IMR-90 (cell line): ENCODE results near the gene BAIAP2. TPM values are rescaled to one million over a fixed set of nuclear protein-coding genes. Genes with fewer than 3 reads are reported as not detected.

Source experiments
- ATAC-seq: fragments of 200-7000 bp; cut with Tn5 transposase; 2 replicates; pipeline ENCODE4 v1.9.1; 2020; ENCODE audit warnings: low read depth, mild to moderate bottlenecking, moderate library complexity
- BruUV-seq: library from RNA; stranded (reverse); fragments of 400-500 nt; replicated peaks from 2 replicates; lab custom pipeline; 2021; lab: Mats Ljungman, UMichigan
- CTCF ChIA-PET: fragments of 300-600 bp; formaldehyde crosslinking; extraction: SDS; loops from one replicate; lab custom pipeline; 2021; ENCODE audit warnings: antibody characterized with exemption; lab: Yijun Ruan, JAX
- POLR2A ChIA-PET: fragments of 300-600 bp; sonication (Branson Sonifier 250); formaldehyde crosslinking; loops from one replicate; lab custom pipeline; 2022; ENCODE audit warnings: antibody characterized with exemption; ENCODE audit not compliant: unreplicated experiment; lab: Charles Lee
- DNase-seq: peaks from one replicate; pipeline ENCODE4 v3.0.0; 2013
- H2AFZ ChIP-seq: replicated peaks from 2 replicates; pipeline ENCODE3; 2013; ENCODE audit warnings: low read length, mild to moderate bottlenecking; ENCODE audit not compliant: poor library complexity
- H2AK5ac ChIP-seq: 2 replicates; pipeline ENCODE4 v1.6.1; 2013; ENCODE audit warnings: low read depth, low read length, inconsistent platforms
- H2AK9ac ChIP-seq: replicated peaks from 2 replicates; pipeline ENCODE3; 2013; ENCODE audit warnings: mild to moderate bottlenecking, low read depth, low read length, moderate library complexity; ENCODE audit not compliant: poor library complexity
- H2BK120ac ChIP-seq: 2 replicates; pipeline ENCODE4 v1.6.1; 2013; ENCODE audit warnings: low read depth, low read length, inconsistent platforms
- H2BK15ac ChIP-seq: 3 replicates; pipeline ENCODE4 v1.6.1; 2013; ENCODE audit warnings: low read depth, low read length, inconsistent platforms
- H2BK20ac ChIP-seq: 2 replicates; pipeline ENCODE4 v1.6.1; 2013; ENCODE audit warnings: low read depth, mild to moderate bottlenecking, inconsistent platforms, low read length, moderate library complexity
- H2BK5ac ChIP-seq: 2 replicates; pipeline ENCODE4 v1.6.1; 2013; ENCODE audit warnings: mild to moderate bottlenecking, low read depth, low read length, inconsistent platforms; ENCODE audit not compliant: poor library complexity, severe bottlenecking
- H3K14ac ChIP-seq: replicated peaks from 2 replicates; pipeline ENCODE4 v1.6.1; 2013; ENCODE audit warnings: low read depth, low read length, inconsistent platforms
- H3K18ac ChIP-seq: 2 replicates; pipeline ENCODE4 v1.6.1; 2013; ENCODE audit warnings: low read depth, low read length, control low read depth
- H3K23ac ChIP-seq: 2 replicates; pipeline ENCODE4 v1.6.1; 2013; ENCODE audit warnings: low read depth, low read length, inconsistent platforms
- H3K27ac ChIP-seq: 2 replicates; pipeline ENCODE4 v1.5.1; 2013; ENCODE audit warnings: mild to moderate bottlenecking, control low read depth, low read length; ENCODE audit not compliant: insufficient read depth
- H3K27me3 ChIP-seq: 2 replicates; pipeline ENCODE4 v1.6.1; 2013; ENCODE audit warnings: low read length; ENCODE audit not compliant: control insufficient read depth, insufficient read depth
- H3K36me3 ChIP-seq: 2 replicates; pipeline ENCODE4 v1.6.1; 2013; ENCODE audit warnings: low read length, mixed read lengths; ENCODE audit not compliant: control insufficient read depth, insufficient read depth
- H3K4ac ChIP-seq: 2 replicates; pipeline ENCODE4 v1.6.1; 2013; ENCODE audit warnings: low read depth, low read length, inconsistent platforms
- H3K4me1 ChIP-seq: 2 replicates; pipeline ENCODE4 v1.6.1; 2013; ENCODE audit warnings: low read length, mixed read lengths; ENCODE audit not compliant: control insufficient read depth, insufficient read depth
- H3K4me2 ChIP-seq: 2 replicates; pipeline ENCODE4 v1.6.1; 2013; ENCODE audit warnings: low read depth, mild to moderate bottlenecking, control low read depth, low read length, moderate library complexity
- H3K4me3 ChIP-seq: 2 replicates; pipeline ENCODE4 v1.5.1; 2013; ENCODE audit warnings: low read depth, mild to moderate bottlenecking, control low read depth, low read length, moderate library complexity; ENCODE audit not compliant: insufficient read depth
- H3K56ac ChIP-seq: 2 replicates; pipeline ENCODE4 v1.6.1; 2013; ENCODE audit warnings: low read length, inconsistent platforms; ENCODE audit not compliant: insufficient read depth; ENCODE audit errors: extremely low read depth
- H3K79me1 ChIP-seq, 2 experiments: 2 replicates each; pipeline ENCODE4 v1.6.1; 2013; ENCODE audit warnings: low read length in 2 of 2, inconsistent platforms in 1 of 2, low read depth in 1 of 2
- H3K9ac ChIP-seq: 2 replicates; pipeline ENCODE4 v1.6.1; 2013; ENCODE audit warnings: low read depth, low read length, control low read depth
- H3K9me1 ChIP-seq: 2 replicates; pipeline ENCODE4 v1.6.1; 2013; ENCODE audit warnings: low read length, inconsistent platforms; ENCODE audit not compliant: insufficient read depth
- H3K9me3 ChIP-seq: 2 replicates; pipeline ENCODE4 v1.6.1; 2013; ENCODE audit warnings: low read length; ENCODE audit not compliant: control insufficient read depth, insufficient read depth
- H4K20me1 ChIP-seq: 2 replicates; pipeline ENCODE4 v1.6.1; 2013; ENCODE audit warnings: low read length, inconsistent platforms; ENCODE audit not compliant: insufficient read depth
- H4K5ac ChIP-seq: 2 replicates; pipeline ENCODE4 v1.6.1; 2013; ENCODE audit warnings: mild to moderate bottlenecking, low read depth, low read length, control low read depth
- H4K8ac ChIP-seq, 2 experiments: 2 replicates each; pipeline ENCODE4 v1.6.1; 2013; ENCODE audit warnings: low read depth in 2 of 2, low read length in 2 of 2, control low read depth in 1 of 2, inconsistent platforms in 1 of 2
- H4K91ac ChIP-seq: 2 replicates; pipeline ENCODE4 v1.6.1; 2013; ENCODE audit warnings: low read depth, low read length, inconsistent platforms; ENCODE audit not compliant: insufficient read depth
- CEBPB ChIP-seq: IDR thresholded peaks from 2 replicates; pipeline ENCODE4 v1.6.1; 2012; ENCODE audit warnings: low read depth, low read length, improper control_type of control experiment
- CHD1 ChIP-seq: IDR thresholded peaks from 2 replicates; pipeline ENCODE4 v1.6.1; 2012; ENCODE audit warnings: low read depth, low read length, improper control_type of control experiment
- ELK1 ChIP-seq: fragments of 150-350 bp; IDR thresholded peaks from 2 replicates; pipeline ENCODE4 v1.6.1; 2016; ENCODE audit warnings: low read depth, mild to moderate bottlenecking, low read length, moderate library complexity, borderline replicate concordance
- FOS ChIP-seq: fragments of 150-350 bp; IDR thresholded peaks from 2 replicates; pipeline ENCODE4 v1.6.1; 2016; ENCODE audit warnings: low read depth, low read length
- MAZ ChIP-seq: IDR thresholded peaks from 2 replicates; pipeline ENCODE4 v1.6.1; 2012; ENCODE audit warnings: low read depth, mild to moderate bottlenecking, low read length, improper control_type of control experiment, moderate library complexity, borderline replicate concordance
- MXI1 ChIP-seq: IDR thresholded peaks from 2 replicates; pipeline ENCODE4 v1.6.1; 2012; ENCODE audit warnings: low read depth, mild to moderate bottlenecking, low read length, moderate library complexity, borderline replicate concordance
- NFE2L2 ChIP-seq: fragments of 150-350 bp; IDR thresholded peaks from 2 replicates; pipeline ENCODE4 v1.6.1; 2016; ENCODE audit warnings: low read depth, mild to moderate bottlenecking, low read length
- POLR2A ChIP-seq: IDR thresholded peaks from 2 replicates; pipeline ENCODE4 v1.6.1; 2012; ENCODE audit warnings: mild to moderate bottlenecking, low read depth, low read length
- RAD21 ChIP-seq: IDR thresholded peaks from 2 replicates; pipeline ENCODE4 v1.6.1; 2012; ENCODE audit warnings: low read length, improper control_type of control experiment
- RCOR1 ChIP-seq: IDR thresholded peaks from 2 replicates; pipeline ENCODE4 v1.6.1; 2012; ENCODE audit warnings: mild to moderate bottlenecking, low read length, improper control_type of control experiment; ENCODE audit not compliant: insufficient replicate concordance
- RFX5 ChIP-seq: IDR thresholded peaks from 2 replicates; pipeline ENCODE4 v1.8.0; 2012; ENCODE audit warnings: low read depth, mild to moderate bottlenecking, low read length, moderate library complexity
- USF2 ChIP-seq: fragments of 150-350 bp; IDR thresholded peaks from 2 replicates; pipeline ENCODE4 v1.6.1; 2017; ENCODE audit warnings: mild to moderate bottlenecking, antibody characterized with exemption, low read length, low read depth
- WGBS, 2 experiments: methylation state at CpG; one replicate each; pipeline versions ENCODE4 v1.1.5 to v1.1.7; 2013; ENCODE audit warnings: missing lambda C conversion rate in 2 of 2; ENCODE audit not compliant: insufficient read length in 1 of 2; ENCODE audit errors: extremely low coverage in 2 of 2; 5-methylcytosine and 5-hydroxymethylcytosine counted together
- dilution Hi-C: fragments of 300-500 bp; cut with HindIII; formaldehyde crosslinking; loops from one replicate; pipeline ENCODE4 v1.14.3; 2018; ENCODE audit warnings: low sequenced_read_pairs; ENCODE audit not compliant: unreplicated experiment
- in situ Hi-C: fragments of 300-500 bp; cut with MboI; formaldehyde crosslinking; loops from 3 replicates; pipeline ENCODE4 v1.14.3; 2019; ENCODE audit warnings: low sequenced_read_pairs, inconsistent platforms, mixed read lengths
- intact Hi-C: fragments of 100-400 bp; cut with micrococcal nuclease; formaldehyde crosslinking; loops from 2 replicates; pipeline ENCODE4 v1.10.0; 2022
- polyA plus RNA-seq, 3 experiments: library from polyadenylated mRNA; depleted of rRNA; stranded (reverse); fragments of >200 nt; gene quantifications; 2 replicates each; pipeline ENCODE4 v1.2.3, GENCODE V29; 2012; ENCODE audit warnings: low replicate concordance in 1 of 3
- total RNA-seq: library from RNA; depleted of rRNA; stranded (reverse); fragments of >200 nt; gene quantifications from 2 replicates; pipeline ENCODE4 v1.2.3, GENCODE V29; 2012

Gene BAIAP2
- total and polyA plus RNA-seq, 2 of the 4 experiments (the other 2 are of a cell fraction), result 18.3 to 32.6 TPM

- intact Hi-C loops, result no loop called here
- peak overlapping the region; percentile 87 for H4K91ac ChIP-seq
- WGBS, 2 experiments, result 57% methylated on average over 7 of the region's 22 CpGs; no CpG with 5 or more reads in 1 of the 2 experiments
- in situ Hi-C loops, result no loop called here
- peak overlapping the region; percentile 85 for H2BK120ac ChIP-seq
- H3K18ac ChIP-seq, result peak overlapping the region; percentile 94
- no peaks in the 10 kb centered on the region for H3K27me3 ChIP-seq
- ATAC-seq (no peak), DNase-seq (no peak)
- H3K4me2 ChIP-seq, result peak overlapping the region; percentile 90
- H3K36me3 ChIP-seq, result peaks cover 10% of the 10 kb centered on the region; the same call in 1 of the 2 replicates
- H3K14ac ChIP-seq, result peak overlapping the region; percentile 99
- H4K8ac ChIP-seq, result peak overlapping the region; percentile 99
- 0 out of 3 replicates have a peak overlapping the region, but pooled peaks have one; percentile 85 for H2BK15ac ChIP-seq
- H2BK5ac ChIP-seq, result peak overlapping the region; percentile 82
- peak overlapping the region; percentile 98 for H3K9ac ChIP-seq
- CTCF ChIA-PET, result no interaction called here
- peak overlapping the region; percentile 81 for H3K56ac ChIP-seq
- no peaks in the 10 kb centered on the region; the same call in 1 of the 2 replicates for H4K20me1 ChIP-seq
- H3K9me1 ChIP-seq, result no peaks in the 10 kb centered on the region
- peak overlapping the region; percentile 79; the same call in 1 of the 2 replicates for H2AK5ac ChIP-seq
- H3K27ac ChIP-seq, result peak overlapping the region; percentile 85
- H3K4ac ChIP-seq, result peak overlapping the region; percentile 94
- peaks cover 14 to 26% of the 10 kb centered on the region in 2 experiments; a peak in 3 of 4 replicates for H3K79me1 ChIP-seq
- no peak overlapping the region for H2BK20ac ChIP-seq
- H2AK9ac ChIP-seq, result peak overlapping the region; percentile 76
- peak overlapping the region; percentile 100 for H2AFZ ChIP-seq
- H4K5ac ChIP-seq, result peak overlapping the region; percentile 98
- no TSS peak for BruUV-seq
- POLR2A ChIA-PET, result no interaction called here
- no peaks in the 10 kb centered on the region for H3K9me3 ChIP-seq
- TF ChIP-seq MXI1, result no peak
- no peak for TF ChIP-seq CEBPB
- TF ChIP-seq MAZ, result no peak
- TF ChIP-seq USF2, result no peak
- TF ChIP-seq ELK1, result no peak
- TF ChIP-seq POLR2A, result no peak
- no peak for TF ChIP-seq FOS
- TF ChIP-seq RFX5, result no peak
- TF ChIP-seq CHD1, result no peak
- no peak for TF ChIP-seq RAD21
- TF ChIP-seq NFE2L2, result no peak
- no peak for TF ChIP-seq RCOR1
- H3K4me1 ChIP-seq, result peaks cover 5% of the 10 kb centered on the region
- H3K23ac ChIP-seq, result peak overlapping the region; percentile 86
- dilution Hi-C loops, result no loop called here
- H3K4me3 ChIP-seq, result peak overlapping the region; percentile 87
These were observed 43.9 kb upstream of the BAIAP2 start for GRCh38 chr17:80990921-80991644.
